HepG2 (cell line): Measurements from ENCODE around the gene TAB2. TPM values are rescaled to one million over a fixed set of nuclear protein-coding genes. Genes with fewer than 3 reads are reported as not detected.

Experiments
- ATAC-seq: fragments of 200-7000 bp; cut with Tn5 transposase; 3 replicates; pipeline ENCODE4 v1.9.1; 2020; ENCODE audit warnings: mild to moderate bottlenecking, moderate library complexity
- BruUV-seq: library from RNA; stranded (reverse); fragments of 400-500 nt; replicated peaks from 2 replicates; lab custom pipeline; 2021; lab: Mats Ljungman, UMichigan
- CTCF ChIA-PET: fragments of 300-600 bp; formaldehyde crosslinking; extraction: SDS; loops from one replicate; lab custom pipeline; 2021; ENCODE audit warnings: low total read pairs, inconsistent platforms, low intra/inter-chr PET ratio; lab: Yijun Ruan, JAX
- POLR2A ChIA-PET: fragments of 350-600 bp; sonication (Branson Sonifier 250); formaldehyde crosslinking; loops from one replicate; lab custom pipeline; 2020; ENCODE audit warnings: antibody characterized with exemption, inconsistent platforms; lab: Yijun Ruan, JAX
- DNase-seq: peaks from one replicate; pipeline ENCODE4 v3.0.0-alpha.2; 2015; ENCODE audit warnings: low spot score
- FAIRE-seq: peaks from 3 replicates; lab custom pipeline; 2011; peaks lifted over from hg19 to GRCh38; lab: Jason Lieb, UNC
- H2AFZ ChIP-seq: one replicate; pipeline ENCODE4 v1.6.1; 2011; ENCODE audit warnings: low read length, inconsistent platforms
- H3K27ac ChIP-seq: fragments of 300-600 bp; 3 replicates; pipeline ENCODE4 v1.8.0; 2011; ENCODE audit warnings: mixed run types, mild to moderate bottlenecking, mixed read lengths, low read length, inconsistent platforms; ENCODE audit not compliant: insufficient read depth; ENCODE audit errors: extremely low read length
- H3K27me3 ChIP-seq, 2 experiments: fragments of 200-600 bp in 1 of 2; 2 replicates in 1 of 2; 3 replicates in 1 of 2; pipeline versions ENCODE4 v1.6.0 to v1.8.0; 2011; ENCODE audit warnings: low read length in 2 of 2, mild to moderate bottlenecking in 2 of 2, moderate library complexity in 2 of 2, inconsistent platforms in 1 of 2; ENCODE audit not compliant: insufficient read depth in 2 of 2, control insufficient read depth in 1 of 2
- H3K36me3 ChIP-seq, 2 experiments: fragments of 200-600 bp in 1 of 2; replicated peaks in 1 of 2; 2 replicates in 1 of 2; 3 replicates in 1 of 2; pipeline versions ENCODE4 v1.5.1 to v1.8.0; 2011; ENCODE audit warnings: low read length in 2 of 2, inconsistent platforms in 1 of 2; ENCODE audit not compliant: insufficient read depth in 2 of 2, control insufficient read depth in 1 of 2
- H3K4me1 ChIP-seq: 2 replicates; pipeline ENCODE4 v1.5.1; 2012; ENCODE audit warnings: low read length, inconsistent platforms; ENCODE audit not compliant: insufficient read depth
- H3K4me2 ChIP-seq: 2 replicates; pipeline ENCODE4 v1.6.0; 2011; ENCODE audit warnings: low read depth, low read length, inconsistent platforms
- H3K4me3 ChIP-seq, 3 experiments: fragments of 200-600 bp in 1 of 3; sonication (generic), shearing (Covaris generic) in 1 of 3; replicated peaks in 1 of 3; 2 replicates each; pipeline ENCODE4 v1.5.1; 2011 to 2016; ENCODE audit warnings: low read length in 3 of 3, inconsistent platforms in 2 of 3, low read depth in 2 of 3, mild to moderate bottlenecking in 2 of 3, control low read depth in 1 of 3, mixed read lengths in 1 of 3; ENCODE audit not compliant: insufficient read depth in 1 of 3
- H3K79me2 ChIP-seq: one replicate; pipeline ENCODE4 v1.6.1; 2011; ENCODE audit warnings: low read length, inconsistent platforms; ENCODE audit not compliant: insufficient read depth
- H3K9ac ChIP-seq: 2 replicates; pipeline ENCODE4 v1.6.0; 2011; ENCODE audit warnings: mild to moderate bottlenecking, low read depth, low read length, inconsistent platforms; ENCODE audit not compliant: insufficient read depth
- H3K9me3 ChIP-seq: 2 replicates; pipeline ENCODE4 v1.5.1; 2012; ENCODE audit warnings: mild to moderate bottlenecking, low read length
- H4K20me1 ChIP-seq: 2 replicates; pipeline ENCODE4 v1.6.0; 2011; ENCODE audit warnings: inconsistent platforms, mild to moderate bottlenecking, low read length, moderate library complexity; ENCODE audit not compliant: insufficient read depth
- ATF2 ChIP-seq: sonication (generic); formaldehyde crosslinking; IDR thresholded peaks from 2 replicates; pipeline ENCODE4 v1.4.0; 2020; ENCODE audit warnings: missing genetic modification reagents
- DDIT3 ChIP-seq: sonication (generic); formaldehyde crosslinking; IDR thresholded peaks from 2 replicates; pipeline ENCODE4 v1.4.0; 2020; ENCODE audit warnings: mild to moderate bottlenecking, missing genetic modification reagents
- FOSL2 ChIP-seq: sonication (generic); formaldehyde crosslinking; IDR thresholded peaks from 2 replicates; pipeline ENCODE4 v1.4.0; 2020; ENCODE audit warnings: missing genetic modification reagents
- HDAC2 ChIP-seq: sonication (generic); formaldehyde crosslinking; IDR thresholded peaks from 2 replicates; pipeline ENCODE4 v1.4.0; 2020; ENCODE audit warnings: missing genetic modification reagents
- HES4 ChIP-seq: sonication (generic); formaldehyde crosslinking; IDR thresholded peaks from 2 replicates; pipeline ENCODE4 v1.9.0; 2021; ENCODE audit warnings: mild to moderate bottlenecking, missing genetic modification reagents, borderline replicate concordance
- MTERF4 ChIP-seq: sonication (generic); formaldehyde crosslinking; IDR thresholded peaks from 2 replicates; pipeline ENCODE4 v1.8.0; 2023; ENCODE audit warnings: mild to moderate bottlenecking, missing genetic modification reagents
- ZBTB20 ChIP-seq: sonication (generic); formaldehyde crosslinking; IDR thresholded peaks from 2 replicates; pipeline ENCODE4 v1.8.1; 2023; ENCODE audit warnings: missing genetic modification reagents, low read depth, mild to moderate bottlenecking, borderline replicate concordance
- ZNF232 ChIP-seq: sonication (generic); formaldehyde crosslinking; IDR thresholded peaks from 2 replicates; pipeline ENCODE4 v1.4.0; 2020; ENCODE audit warnings: missing genetic modification reagents, borderline replicate concordance
- WGBS: methylation state at CpG from one replicate; pipeline ENCODE4 v1.1.6; 2017; ENCODE audit warnings: low lambda C conversion rate; 5-methylcytosine and 5-hydroxymethylcytosine counted together
- in situ Hi-C: cut with HindIII; loops from 2 replicates; pipeline ENCODE4 v1.10.0; 2017; ENCODE audit warnings: low pct_unique_long_range_greater_than_20kb; ENCODE audit not compliant: extremely low pct_ligation_motif_present
- intact Hi-C: fragments of 100-400 bp; cut with micrococcal nuclease; formaldehyde crosslinking; loops from one replicate; pipeline ENCODE4 v1.10.0; 2022; ENCODE audit not compliant: unreplicated experiment
- polyA plus RNA-seq, 8 experiments: library from polyadenylated mRNA; depleted of rRNA in 3 of 8; stranded (reverse) in 7 of 8; unstranded in 1 of 8; fragments of >200 nt; fragmentation: Illumina TruSeq in 4 of 8; extraction: Trizol in 4 of 8; gene quantifications; 2 replicates each; pipeline versions ENCODE4 v1.2.1 to v1.2.3, GENCODE V29; 2011 to 2016; ENCODE audit warnings: low read depth in 4 of 8, missing spikeins in 1 of 8, mixed read lengths in 1 of 8; ENCODE audit not compliant: insufficient read depth in 1 of 8
- total RNA-seq, 5 experiments: library from RNA; depleted of rRNA; stranded (reverse); fragments of >200 nt; fragmentation: Illumina TruSeq; extraction: Trizol; gene quantifications; 2 replicates each; pipeline ENCODE4 v1.2.3, GENCODE V29; 2016; ENCODE audit warnings: low read depth in 1 of 5
- TF ChIP-seq, protein P1 (sequence below): IDR thresholded peaks from 2 replicates; pipeline ENCODE4 v1.6.1; 2016; ENCODE audit warnings: low read depth, missing genetic modification reagents, missing compliant biosample characterization
- TF ChIP-seq, protein P2 (sequence below): sonication (generic); formaldehyde crosslinking; conservative IDR thresholded peaks from 2 replicates; pipeline ENCODE4 v1.5.0; 2020; ENCODE audit warnings: missing genetic modification reagents
- TF ChIP-seq, protein P3 (sequence below): sonication (generic); formaldehyde crosslinking; IDR thresholded peaks from 2 replicates; pipeline ENCODE4 v1.4.0; 2020; ENCODE audit warnings: low read depth, mild to moderate bottlenecking, missing genetic modification reagents

TAB2 gene
- total and polyA plus RNA-seq, 2 of the 13 experiments (the other 11 are each of a cell fraction or from before 2014, with no cell fraction given): 23.7 to 50.2 TPM

GRCh38 chr6:149425754-149426153 lies 108.2 kb downstream of the TAB2 start (continued):
- TF ChIP-seq DDIT3 (no peak), ZBTB20 (CRISPR knock-in tag) (no peak), ATF2 (no peak)
- TF ChIP-seq, protein P1, sequence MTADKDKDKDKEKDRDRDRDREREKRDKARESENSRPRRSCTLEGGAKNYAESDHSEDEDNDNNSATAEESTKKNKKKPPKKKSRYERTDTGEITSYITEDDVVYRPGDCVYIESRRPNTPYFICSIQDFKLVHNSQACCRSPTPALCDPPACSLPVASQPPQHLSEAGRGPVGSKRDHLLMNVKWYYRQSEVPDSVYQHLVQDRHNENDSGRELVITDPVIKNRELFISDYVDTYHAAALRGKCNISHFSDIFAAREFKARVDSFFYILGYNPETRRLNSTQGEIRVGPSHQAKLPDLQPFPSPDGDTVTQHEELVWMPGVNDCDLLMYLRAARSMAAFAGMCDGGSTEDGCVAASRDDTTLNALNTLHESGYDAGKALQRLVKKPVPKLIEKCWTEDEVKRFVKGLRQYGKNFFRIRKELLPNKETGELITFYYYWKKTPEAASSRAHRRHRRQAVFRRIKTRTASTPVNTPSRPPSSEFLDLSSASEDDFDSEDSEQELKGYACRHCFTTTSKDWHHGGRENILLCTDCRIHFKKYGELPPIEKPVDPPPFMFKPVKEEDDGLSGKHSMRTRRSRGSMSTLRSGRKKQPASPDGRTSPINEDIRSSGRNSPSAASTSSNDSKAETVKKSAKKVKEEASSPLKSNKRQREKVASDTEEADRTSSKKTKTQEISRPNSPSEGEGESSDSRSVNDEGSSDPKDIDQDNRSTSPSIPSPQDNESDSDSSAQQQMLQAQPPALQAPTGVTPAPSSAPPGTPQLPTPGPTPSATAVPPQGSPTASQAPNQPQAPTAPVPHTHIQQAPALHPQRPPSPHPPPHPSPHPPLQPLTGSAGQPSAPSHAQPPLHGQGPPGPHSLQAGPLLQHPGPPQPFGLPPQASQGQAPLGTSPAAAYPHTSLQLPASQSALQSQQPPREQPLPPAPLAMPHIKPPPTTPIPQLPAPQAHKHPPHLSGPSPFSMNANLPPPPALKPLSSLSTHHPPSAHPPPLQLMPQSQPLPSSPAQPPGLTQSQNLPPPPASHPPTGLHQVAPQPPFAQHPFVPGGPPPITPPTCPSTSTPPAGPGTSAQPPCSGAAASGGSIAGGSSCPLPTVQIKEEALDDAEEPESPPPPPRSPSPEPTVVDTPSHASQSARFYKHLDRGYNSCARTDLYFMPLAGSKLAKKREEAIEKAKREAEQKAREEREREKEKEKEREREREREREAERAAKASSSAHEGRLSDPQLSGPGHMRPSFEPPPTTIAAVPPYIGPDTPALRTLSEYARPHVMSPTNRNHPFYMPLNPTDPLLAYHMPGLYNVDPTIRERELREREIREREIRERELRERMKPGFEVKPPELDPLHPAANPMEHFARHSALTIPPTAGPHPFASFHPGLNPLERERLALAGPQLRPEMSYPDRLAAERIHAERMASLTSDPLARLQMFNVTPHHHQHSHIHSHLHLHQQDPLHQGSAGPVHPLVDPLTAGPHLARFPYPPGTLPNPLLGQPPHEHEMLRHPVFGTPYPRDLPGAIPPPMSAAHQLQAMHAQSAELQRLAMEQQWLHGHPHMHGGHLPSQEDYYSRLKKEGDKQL (CRISPR knock-in tag): no peak

DNA sequence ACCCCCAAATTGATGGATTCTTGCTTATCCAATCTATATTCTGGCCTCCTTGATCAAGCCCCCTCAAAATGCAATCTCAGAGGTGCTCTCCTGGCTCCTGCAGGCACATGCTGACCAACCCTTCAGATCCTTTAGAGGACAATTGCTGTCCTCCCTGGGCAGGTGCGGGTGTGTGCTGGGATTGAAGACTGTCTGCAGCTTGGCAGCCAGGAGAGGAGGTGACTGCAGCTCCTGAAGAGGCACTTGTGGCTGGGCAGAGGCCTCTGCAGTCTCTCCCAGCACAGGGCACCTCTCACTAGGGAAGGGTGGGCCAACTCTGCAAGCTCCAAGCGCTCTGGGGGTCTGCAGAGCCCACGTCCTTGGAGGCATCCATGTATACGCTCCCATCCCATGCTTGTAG lies 111.1 kb downstream of the TAB2 start:
- no peaks in the 10 kb centered on the region for H4K20me1 ChIP-seq
- DNase-seq: no peak
- POLR2A ChIA-PET: no interaction called here
- ATAC-seq: no peak
- CTCF ChIA-PET: interaction anchor here (1.2 kb wide), 1 partner anchor 400 kb away, joined by 3 read pairs; no protein-coding TSS in a partner anchor
- H3K27ac ChIP-seq: no peak overlapping the region
- no peaks in the 10 kb centered on the region for H3K9me3 ChIP-seq
- in situ Hi-C loops: loop anchor here (5.0 kb wide), 2 partner anchors 346 to 396 kb away; no protein-coding TSS in a partner anchor
- no peak overlapping the region for H3K9ac ChIP-seq
- H3K4me1 ChIP-seq: peaks cover 26% of the 10 kb centered on the region
- no peak overlapping the region for H3K4me3 ChIP-seq
- H3K79me2 ChIP-seq: no peaks in the 10 kb centered on the region
- intact Hi-C loops: no loop called here
- no peak overlapping the region for H3K4me2 ChIP-seq
- no peak overlapping the region for H2AFZ ChIP-seq
- no TSS peak for BruUV-seq
- H3K36me3 ChIP-seq: no peaks in the 10 kb centered on the region
- peaks cover 5 to 40% of the 10 kb centered on the region in 2 experiments; a peak in 4 of 5 replicates for H3K27me3 ChIP-seq
- FAIRE-seq: no peak
- 62% methylated on average over 4 of the region's 4 CpGs for WGBS
- no peak for TF ChIP-seq ZNF232 (CRISPR knock-in tag)
- TF ChIP-seq, protein P2, sequence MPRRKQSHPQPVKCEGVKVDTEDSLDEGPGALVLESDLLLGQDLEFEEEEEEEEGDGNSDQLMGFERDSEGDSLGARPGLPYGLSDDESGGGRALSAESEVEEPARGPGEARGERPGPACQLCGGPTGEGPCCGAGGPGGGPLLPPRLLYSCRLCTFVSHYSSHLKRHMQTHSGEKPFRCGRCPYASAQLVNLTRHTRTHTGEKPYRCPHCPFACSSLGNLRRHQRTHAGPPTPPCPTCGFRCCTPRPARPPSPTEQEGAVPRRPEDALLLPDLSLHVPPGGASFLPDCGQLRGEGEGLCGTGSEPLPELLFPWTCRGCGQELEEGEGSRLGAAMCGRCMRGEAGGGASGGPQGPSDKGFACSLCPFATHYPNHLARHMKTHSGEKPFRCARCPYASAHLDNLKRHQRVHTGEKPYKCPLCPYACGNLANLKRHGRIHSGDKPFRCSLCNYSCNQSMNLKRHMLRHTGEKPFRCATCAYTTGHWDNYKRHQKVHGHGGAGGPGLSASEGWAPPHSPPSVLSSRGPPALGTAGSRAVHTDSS (CRISPR knock-in tag): no peak
- TF ChIP-seq MTERF4 (CRISPR knock-in tag): no peak
- TF ChIP-seq FOSL2 (CRISPR knock-in tag): no peak
- no peak for TF ChIP-seq HES4
- TF ChIP-seq, protein P3, sequence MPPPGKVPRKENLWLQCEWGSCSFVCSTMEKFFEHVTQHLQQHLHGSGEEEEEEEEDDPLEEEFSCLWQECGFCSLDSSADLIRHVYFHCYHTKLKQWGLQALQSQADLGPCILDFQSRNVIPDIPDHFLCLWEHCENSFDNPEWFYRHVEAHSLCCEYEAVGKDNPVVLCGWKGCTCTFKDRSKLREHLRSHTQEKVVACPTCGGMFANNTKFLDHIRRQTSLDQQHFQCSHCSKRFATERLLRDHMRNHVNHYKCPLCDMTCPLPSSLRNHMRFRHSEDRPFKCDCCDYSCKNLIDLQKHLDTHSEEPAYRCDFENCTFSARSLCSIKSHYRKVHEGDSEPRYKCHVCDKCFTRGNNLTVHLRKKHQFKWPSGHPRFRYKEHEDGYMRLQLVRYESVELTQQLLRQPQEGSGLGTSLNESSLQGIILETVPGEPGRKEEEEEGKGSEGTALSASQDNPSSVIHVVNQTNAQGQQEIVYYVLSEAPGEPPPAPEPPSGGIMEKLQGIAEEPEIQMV: no peak
- TF ChIP-seq HDAC2 (CRISPR knock-in tag): no peak
